ENCODE measurements around the gene PCSK6. TPM values are rescaled to one million over a fixed set of nuclear protein-coding genes. Genes with fewer than 3 reads are reported as not detected.
A peak's percentile ranks its signal among the peaks of the same experiment; 100 is the strongest.

The PCSK6 gene
- total RNA-seq, 4 donors from 2014 or later = 12.9 to 31.5 (median 23.7) TPM

- DNase-seq (ENCODE audit: low spot score in 2 of 2) = no peak
- Histone ChIP-seq H3K9me3 (no peaks in the 10 kb centered on the region), H3K4me1 (no peaks in the 10 kb centered on the region), H3K36me3 (no peaks in the 10 kb centered on the region), H3K27me3 (peaks cover 9% of the 10 kb centered on the region), H3K27ac (no peak overlapping the region), H3K4me3 (no peak overlapping the region)
- 93% methylated on average over 8 of the region's 8 CpGs for WGBS
- TF ChIP-seq POLR2A (IDR thresholded peaks at IDR 0.05) = no peak
- no peak for TF ChIP-seq CTCF (IDR thresholded peaks at IDR 0.05)
- no peak for TF ChIP-seq EP300 (IDR thresholded peaks at IDR 0.05)
- no peak for TF ChIP-seq POLR2AphosphoS5 (IDR thresholded peaks at IDR 0.05)
Measured at GRCh38 chr15:101305820-101306255, 183.7 kb downstream of the PCSK6 start.

- no peaks in the 10 kb centered on the region for H3K9me3 ChIP-seq
- H3K27me3 ChIP-seq = no peaks in the 10 kb centered on the region
- no peak overlapping the region for H3K27ac ChIP-seq
- 48% methylated on average over 3 of the region's 4 CpGs for WGBS
- no peak overlapping the region for H3K4me3 ChIP-seq
- H3K36me3 ChIP-seq = no peaks in the 10 kb centered on the region
- DNase-seq (ENCODE audit: low spot score in 2 of 2) = no peak
- TF ChIP-seq CTCF (IDR thresholded peaks at IDR 0.05) (no peak), EP300 (IDR thresholded peaks at IDR 0.05) (no peak), POLR2AphosphoS5 (IDR thresholded peaks at IDR 0.05) (no peak), POLR2A (IDR thresholded peaks at IDR 0.05) (no peak)
- peaks cover 5% of the 10 kb centered on the region for H3K4me1 ChIP-seq
Measured at GRCh38 chr15:101303408-101303807, 186.1 kb downstream of the PCSK6 start.

- no peak for TF ChIP-seq POLR2AphosphoS5 (IDR thresholded peaks at IDR 0.05)
- no peak for TF ChIP-seq CTCF (IDR thresholded peaks at IDR 0.05)
- TF ChIP-seq POLR2A (IDR thresholded peaks at IDR 0.05) = no peak
- no peak for TF ChIP-seq EP300 (IDR thresholded peaks at IDR 0.05)
- H3K27ac ChIP-seq = no peak overlapping the region
- H3K9me3 ChIP-seq = no peaks in the 10 kb centered on the region
- DNase-seq (ENCODE audit: low spot score in 2 of 2) = no peak
- H3K4me1 ChIP-seq = peaks cover 45% of the 10 kb centered on the region
- H3K36me3 ChIP-seq = no peaks in the 10 kb centered on the region
- WGBS = 69% methylated on average over 8 of the region's 9 CpGs
- no peaks in the 10 kb centered on the region for H3K27me3 ChIP-seq
- peak overlapping the region; percentile 77 for H3K4me3 ChIP-seq
Measured at GRCh38 chr15:101296418-101297405, 192.8 kb downstream of the PCSK6 start.

GRCh38 chr15:101295607-101296161 lies 193.8 kb downstream of the PCSK6 start:
- no peak for DNase-seq (ENCODE audit: low spot score in 2 of 2)
- Histone ChIP-seq H3K36me3 (peaks cover 2% of the 10 kb centered on the region), H3K4me1 (peaks cover 47% of the 10 kb centered on the region), H3K27me3 (no peaks in the 10 kb centered on the region), H3K27ac (peak overlapping the region; percentile 98), H3K9me3 (no peaks in the 10 kb centered on the region), H3K4me3 (peak overlapping the region; percentile 77)
- no peak for TF ChIP-seq POLR2A (IDR thresholded peaks at IDR 0.05)
- no peak for TF ChIP-seq CTCF (IDR thresholded peaks at IDR 0.05)
- TF ChIP-seq EP300 (IDR thresholded peaks at IDR 0.05) = no peak
- TF ChIP-seq POLR2AphosphoS5 (IDR thresholded peaks at IDR 0.05) = no peak
- WGBS = 2% methylated on average over 17 of the region's 20 CpGs
